SJSA1 (cell line): ENCODE results near the gene VPS13A. TPM values are rescaled to one million over a fixed set of nuclear protein-coding genes. Genes with fewer than 3 reads are reported as not detected.
A peak's percentile ranks its signal among the peaks of the same experiment; 100 is the strongest.
"Not testable (repeated sequence)": the region's sequence is repeated elsewhere in the genome, so short reads cannot be mapped to it uniquely, and the experiment has no call there.

ENCODE experiments used
- DNase-seq, 2 experiments: peaks; one replicate each; pipeline ENCODE4 v3.0.0-alpha.2; 2015 to 2020; ENCODE audit warnings: low spot score in 2 of 2, low read depth in 1 of 2
- H3K27ac ChIP-seq: fragments of 250-450 bp; sonication (Bioruptor Pico); 2 replicates; pipeline ENCODE4 v1.5.1; 2020; ENCODE audit warnings: mild to moderate bottlenecking, moderate library complexity
- H3K27me3 ChIP-seq: fragments of 250-450 bp; sonication (Bioruptor Pico); replicated peaks from 2 replicates; pipeline ENCODE4 v1.5.1; 2020; ENCODE audit warnings: mild to moderate bottlenecking, moderate library complexity
- H3K36me3 ChIP-seq: fragments of 250-450 bp; sonication (Bioruptor Pico); 2 replicates; pipeline ENCODE4 v1.5.1; 2020; ENCODE audit warnings: mild to moderate bottlenecking
- H3K4me1 ChIP-seq: fragments of 250-450 bp; sonication (Bioruptor Pico); replicated peaks from 2 replicates; pipeline ENCODE4 v1.6.1; 2021; ENCODE audit warnings: mild to moderate bottlenecking
- H3K4me3 ChIP-seq: fragments of 250-450 bp; sonication (Bioruptor Pico); 2 replicates; pipeline ENCODE4 v1.5.1; 2020; ENCODE audit warnings: mild to moderate bottlenecking
- H3K9me3 ChIP-seq: fragments of 250-450 bp; sonication (Bioruptor Pico); replicated peaks from 2 replicates; pipeline ENCODE4 v1.5.1; 2020; ENCODE audit warnings: mild to moderate bottlenecking
- total RNA-seq: library from RNA; depleted of rRNA; stranded (reverse); fragments of >200 nt; shearing (Covaris generic); gene quantifications from 2 replicates; pipeline ENCODE4 v1.2.3, GENCODE V29; 2014

VPS13A gene
- total RNA-seq, 1 experiment from 2014 or later: 9.9 TPM

DNA sequence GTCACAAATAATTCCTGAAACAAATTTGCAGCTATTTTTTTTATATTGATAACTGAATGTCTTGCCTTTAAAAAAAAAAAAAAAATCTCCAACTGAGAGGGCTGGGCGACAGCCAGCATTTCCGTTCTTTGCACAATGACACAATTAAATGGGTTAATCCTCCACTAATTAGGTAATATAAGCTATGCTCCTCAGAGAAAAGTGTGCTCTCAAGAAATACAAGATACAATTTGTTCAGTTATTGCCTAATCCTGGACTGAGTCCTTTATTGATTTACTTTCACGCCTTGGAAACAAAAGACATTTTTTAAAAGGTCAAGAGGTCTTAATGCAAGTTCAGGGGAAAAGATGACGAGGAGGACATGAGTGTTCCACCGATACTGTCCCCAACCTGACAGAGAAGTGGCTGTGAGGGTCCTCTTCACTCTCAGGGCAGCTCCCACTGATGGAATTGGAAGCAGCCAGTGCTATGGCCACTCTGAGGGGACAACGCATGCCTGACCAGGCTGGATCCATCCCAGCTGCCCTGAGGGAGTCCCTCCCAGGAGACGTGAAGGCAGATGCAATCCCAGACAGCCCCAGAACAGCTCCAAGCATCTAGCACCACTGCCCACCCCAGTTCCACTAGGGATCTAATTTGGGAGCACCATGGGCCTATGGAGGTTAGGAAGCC lies 250.1 kb downstream of the VPS13A start:
- H3K27ac ChIP-seq: no peak overlapping the region
- no peak for DNase-seq
- no peaks in the 10 kb centered on the region for H3K36me3 ChIP-seq
- H3K4me1 ChIP-seq: no peaks in the 10 kb centered on the region
- no peak overlapping the region for H3K4me3 ChIP-seq
- H3K27me3 ChIP-seq: no peaks in the 10 kb centered on the region
- no peaks in the 10 kb centered on the region; the same call in 1 of the 2 replicates for H3K9me3 ChIP-seq

DNA sequence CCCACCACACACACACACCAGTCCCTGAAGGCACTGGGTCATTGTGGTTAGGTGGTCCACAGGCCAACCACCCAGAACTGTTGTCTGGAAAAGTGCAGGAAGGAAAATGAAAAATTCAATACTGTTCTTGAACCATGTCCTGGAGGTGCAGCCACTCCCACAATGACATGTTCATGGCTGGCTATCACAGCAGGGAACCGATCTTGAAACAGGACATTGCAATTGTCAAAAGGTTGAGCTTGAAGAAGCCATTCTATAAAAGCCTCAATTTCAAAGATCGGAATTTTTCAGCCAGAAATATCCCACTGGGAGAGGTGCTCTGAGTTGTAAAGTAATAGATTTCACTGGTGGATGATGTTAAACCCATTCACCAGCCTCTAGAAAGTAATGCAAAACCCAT lies 252.6 kb downstream of the VPS13A start:
- no peaks in the 10 kb centered on the region for H3K4me1 ChIP-seq
- no peak for DNase-seq
- H3K27me3 ChIP-seq: no peaks in the 10 kb centered on the region
- H3K27ac ChIP-seq: no peak overlapping the region
- H3K4me3 ChIP-seq: no peak overlapping the region
- no peaks in the 10 kb centered on the region for H3K9me3 ChIP-seq
- H3K36me3 ChIP-seq: no peaks in the 10 kb centered on the region

DNA sequence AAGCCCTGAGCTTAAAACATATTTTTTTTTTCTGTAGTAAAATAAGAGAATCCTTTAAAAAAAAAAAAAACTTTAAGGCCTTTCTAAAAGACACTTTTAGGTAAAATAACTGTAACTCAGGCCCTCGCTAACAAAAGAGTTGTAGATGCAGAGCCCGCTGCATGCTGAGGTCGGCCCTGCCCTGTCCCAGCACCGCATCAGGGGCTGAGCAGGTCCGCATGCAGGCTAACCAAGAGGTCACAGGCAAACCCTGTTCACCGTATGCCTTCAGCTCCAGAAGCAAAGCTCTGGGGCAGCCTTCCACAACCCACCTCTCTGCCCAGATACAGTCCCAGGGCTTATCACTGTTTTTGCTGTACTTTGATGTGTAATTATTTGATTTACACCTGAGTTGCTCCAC lies 254.7 kb downstream of the VPS13A start:
- Histone ChIP-seq H3K27me3 (no peaks in the 10 kb centered on the region), H3K36me3 (no peaks in the 10 kb centered on the region), H3K4me1 (no peaks in the 10 kb centered on the region; the same call in 1 of the 2 replicates), H3K4me3 (no peak overlapping the region), H3K27ac (no peak overlapping the region), H3K9me3 (no peaks in the 10 kb centered on the region)
- DNase-seq: no peak

DNA sequence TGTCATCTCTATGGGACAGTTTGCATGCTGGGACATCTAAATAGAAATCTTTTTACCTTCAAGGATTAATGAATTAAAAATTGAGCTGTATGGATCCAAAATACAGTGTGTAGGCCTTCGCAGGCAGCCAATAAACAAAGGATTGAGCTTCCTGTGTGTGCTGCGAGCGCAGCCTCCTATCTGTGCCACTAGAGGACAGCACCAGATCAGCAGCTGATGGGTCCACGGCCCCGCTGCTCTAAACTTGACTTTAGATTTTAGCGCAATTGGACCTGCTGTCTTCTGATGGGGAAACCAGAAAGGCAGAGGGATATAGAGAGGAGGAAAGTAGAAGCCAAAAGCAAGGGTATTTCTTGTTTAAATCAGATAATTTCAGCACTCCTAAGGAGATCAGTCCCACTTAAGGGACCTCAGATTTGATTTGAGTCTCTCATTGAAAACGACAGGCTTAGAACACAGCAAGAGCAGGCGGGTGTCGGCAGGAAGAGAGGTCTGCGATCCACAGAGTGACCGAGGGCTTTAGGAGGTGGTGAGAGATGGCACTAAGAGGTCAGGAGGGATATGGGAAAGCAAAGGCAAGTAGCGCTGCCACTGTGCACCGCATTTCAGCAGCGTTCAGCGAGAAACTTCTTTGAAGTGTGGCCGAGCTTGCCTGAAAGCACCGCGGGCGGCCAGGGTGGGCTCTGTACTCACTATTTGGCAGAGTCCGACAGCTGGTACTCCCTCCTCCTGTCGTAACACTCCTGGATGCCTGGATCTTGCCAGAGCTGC lies 256.5 kb downstream of the VPS13A start:
- Histone ChIP-seq H3K36me3 (no peaks in the 10 kb centered on the region), H3K4me3 (no peak overlapping the region), H3K4me1 (no peaks in the 10 kb centered on the region; the same call in 1 of the 2 replicates), H3K27me3 (no peaks in the 10 kb centered on the region), H3K9me3 (no peaks in the 10 kb centered on the region), H3K27ac (no peak overlapping the region)
- peak; percentile 39 to 57 for DNase-seq

DNA sequence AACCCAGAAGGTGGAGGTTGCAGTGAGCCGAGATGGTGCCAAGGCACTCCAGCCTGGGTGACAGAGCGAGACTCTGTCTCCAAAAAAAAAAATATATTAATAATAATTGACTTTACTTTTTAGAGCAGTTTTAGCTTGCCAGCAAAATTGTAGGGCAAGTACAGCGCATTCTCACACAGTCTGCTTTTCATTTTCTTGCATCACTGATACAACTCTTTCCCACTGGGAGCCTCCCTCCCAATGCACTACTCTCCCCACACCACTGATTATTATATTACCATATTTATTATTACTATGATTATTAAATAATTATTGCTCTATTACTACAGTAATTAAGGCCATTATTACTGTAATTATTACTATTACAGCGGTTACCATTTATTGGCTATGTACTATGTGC lies 257.9 kb downstream of the VPS13A start:
- Histone ChIP-seq H3K9me3 (no peaks in the 10 kb centered on the region), H3K27ac (no peak overlapping the region), H3K27me3 (no peaks in the 10 kb centered on the region), H3K4me1 (peaks cover 3% of the 10 kb centered on the region; the same call in 1 of the 2 replicates), H3K4me3 (no peak overlapping the region), H3K36me3 (no peaks in the 10 kb centered on the region)
- DNase-seq: no peak

DNA sequence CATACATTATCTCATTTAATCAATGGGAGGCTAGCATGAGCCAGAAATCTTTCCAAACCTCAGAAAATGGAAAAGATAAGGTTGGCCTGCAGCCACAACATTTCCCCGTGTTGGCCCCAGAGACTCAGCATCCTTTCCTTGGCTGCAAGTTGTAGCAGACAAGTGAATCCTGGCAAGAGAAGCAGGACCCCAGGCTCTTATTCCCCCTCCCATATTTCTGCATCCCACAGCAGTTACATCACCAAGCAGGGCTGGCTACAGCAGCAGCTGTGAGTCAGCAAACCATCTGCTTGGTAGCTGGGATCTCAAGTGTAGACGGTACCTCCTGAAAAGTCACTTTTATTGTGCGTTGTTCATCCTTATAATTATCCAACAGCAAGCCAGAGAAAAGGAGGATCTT lies 258.4 kb downstream of the VPS13A start:
- no peak for DNase-seq
- Histone ChIP-seq H3K9me3 (no peaks in the 10 kb centered on the region), H3K36me3 (no peaks in the 10 kb centered on the region), H3K27ac (no peak overlapping the region), H3K27me3 (no peaks in the 10 kb centered on the region), H3K4me1 (peaks cover 3% of the 10 kb centered on the region; the same call in 1 of the 2 replicates), H3K4me3 (no peak overlapping the region)

DNA sequence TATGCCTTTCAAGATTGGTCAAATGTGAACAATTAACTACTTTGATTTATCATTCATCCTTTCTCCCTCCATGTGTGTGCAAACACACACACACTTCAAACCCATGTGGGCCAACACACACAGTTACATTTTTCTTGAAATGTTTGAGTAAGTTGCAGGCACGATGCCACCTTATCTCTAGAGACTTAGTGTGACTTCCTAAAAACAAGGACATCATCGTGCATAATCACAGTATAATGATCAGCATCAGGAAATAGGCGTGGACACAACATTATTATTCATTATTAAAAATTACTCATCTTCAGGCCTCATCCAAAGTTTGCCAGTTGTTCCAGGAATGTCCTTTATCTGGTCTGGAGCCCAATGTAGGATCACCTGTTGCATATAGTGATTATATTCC lies 261.3 kb downstream of the VPS13A start:
- DNase-seq: no peak
- Histone ChIP-seq H3K27me3 (no peaks in the 10 kb centered on the region), H3K4me3 (no peak overlapping the region), H3K4me1 (peaks cover 3% of the 10 kb centered on the region; the same call in 1 of the 2 replicates), H3K27ac (no peak overlapping the region), H3K36me3 (no peaks in the 10 kb centered on the region), H3K9me3 (no peaks in the 10 kb centered on the region)

DNA sequence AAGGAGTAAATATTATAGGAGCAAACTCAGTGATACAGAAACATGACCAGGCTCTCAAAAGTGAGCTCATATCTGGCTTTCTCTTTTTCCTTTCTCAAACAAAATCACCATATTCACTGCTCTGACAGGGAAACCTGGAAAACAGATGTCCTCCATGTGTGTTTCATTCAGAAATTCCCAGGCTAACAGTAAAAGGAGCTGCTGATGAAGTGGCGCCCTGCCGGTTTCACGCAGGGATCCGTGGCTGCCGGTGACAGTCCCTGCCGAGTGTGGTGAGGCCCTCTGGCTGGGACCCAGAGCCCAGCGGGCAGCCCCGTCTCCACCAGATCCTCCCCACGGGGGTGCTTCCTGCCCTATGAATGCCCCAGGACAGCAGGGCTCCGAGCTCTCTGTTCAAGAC lies 262.7 kb downstream of the VPS13A start:
- H3K4me1 ChIP-seq: peaks cover 3% of the 10 kb centered on the region; the same call in 1 of the 2 replicates
- no peak overlapping the region for H3K27ac ChIP-seq
- no peaks in the 10 kb centered on the region for H3K27me3 ChIP-seq
- H3K36me3 ChIP-seq: no peaks in the 10 kb centered on the region
- no peaks in the 10 kb centered on the region for H3K9me3 ChIP-seq
- no peak for DNase-seq
- H3K4me3 ChIP-seq: no peak overlapping the region

DNA sequence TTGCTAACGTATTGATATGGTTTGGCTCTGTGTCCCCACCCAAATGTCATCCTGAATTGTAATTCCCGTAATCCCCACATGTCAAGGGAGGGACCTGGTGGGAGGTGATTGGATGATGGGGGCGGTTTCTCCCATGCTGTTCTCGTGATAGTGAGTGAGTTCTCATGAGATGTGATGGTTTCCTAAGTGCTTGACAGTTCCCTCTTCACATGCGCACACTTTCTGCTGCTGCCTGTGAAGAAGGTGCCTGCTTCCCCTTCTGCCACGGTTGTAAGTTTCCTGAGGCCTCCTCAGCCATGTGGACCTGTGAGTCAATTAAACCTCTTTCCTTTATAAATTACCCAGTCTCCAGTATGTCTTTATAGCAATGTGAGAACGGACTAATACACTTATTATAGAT lies 263.8 kb downstream of the VPS13A start:
- not testable (repeated sequence) for H3K4me1 ChIP-seq, H3K27ac ChIP-seq, H3K4me3 ChIP-seq, H3K9me3 ChIP-seq, H3K36me3 ChIP-seq, DNase-seq, H3K27me3 ChIP-seq

DNA sequence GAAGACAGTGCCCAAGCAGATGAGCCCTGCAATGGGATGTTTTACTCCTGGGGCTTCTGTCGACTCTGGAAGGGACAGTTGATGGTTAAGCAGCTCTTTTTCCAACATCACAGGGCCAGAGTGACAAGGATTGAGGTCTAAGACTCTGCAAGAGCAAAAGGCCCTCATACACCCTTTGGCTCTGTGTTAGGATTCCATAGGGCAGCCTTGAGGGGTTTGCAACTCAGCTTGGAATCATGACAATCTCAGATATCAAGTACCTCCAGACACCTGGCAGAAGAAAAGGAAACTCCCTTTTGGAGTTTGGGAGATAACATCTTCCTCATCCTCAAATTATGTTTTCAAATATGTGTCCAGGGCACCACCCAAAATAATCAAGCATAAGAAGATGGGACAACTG lies 265.1 kb downstream of the VPS13A start:
- DNase-seq: no peak

DNA sequence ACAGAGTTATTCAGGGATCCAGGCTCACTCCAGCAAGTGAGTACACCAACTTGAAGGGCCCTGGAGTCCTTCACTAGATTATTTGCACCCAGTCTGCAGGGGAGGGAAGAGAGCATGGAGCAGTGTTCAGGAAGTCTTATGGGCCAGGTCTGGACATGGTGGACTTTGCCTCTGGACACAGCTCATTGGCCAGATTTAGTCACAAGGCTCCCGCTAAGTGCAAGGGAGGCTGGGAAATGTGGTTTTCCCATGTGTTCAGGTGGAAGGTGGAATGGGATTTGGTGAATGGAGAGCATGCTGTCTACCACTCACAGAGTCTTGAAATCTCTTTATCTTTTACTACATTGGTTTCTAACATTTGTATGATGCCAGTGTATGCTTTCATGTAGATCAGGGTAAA lies 270.3 kb downstream of the VPS13A start:
- H3K36me3 ChIP-seq: no peaks in the 10 kb centered on the region
- H3K27me3 ChIP-seq: no peaks in the 10 kb centered on the region
- no peak for DNase-seq
- H3K4me1 ChIP-seq: peaks cover 7% of the 10 kb centered on the region; the same call in 1 of the 2 replicates
- H3K27ac ChIP-seq: no peak overlapping the region
- H3K9me3 ChIP-seq: no peaks in the 10 kb centered on the region
- no peak overlapping the region for H3K4me3 ChIP-seq

More for the DNA sequence above, 265.1 kb downstream of the VPS13A start:
- 0 out of 2 replicates have a peak, but pooled peaks cover 3% of the 10 kb centered on the region for H3K4me1 ChIP-seq
- no peak overlapping the region for H3K4me3 ChIP-seq
- no peaks in the 10 kb centered on the region for H3K36me3 ChIP-seq
- no peak overlapping the region for H3K27ac ChIP-seq
- H3K27me3 ChIP-seq: no peaks in the 10 kb centered on the region
- H3K9me3 ChIP-seq: no peaks in the 10 kb centered on the region

DNA sequence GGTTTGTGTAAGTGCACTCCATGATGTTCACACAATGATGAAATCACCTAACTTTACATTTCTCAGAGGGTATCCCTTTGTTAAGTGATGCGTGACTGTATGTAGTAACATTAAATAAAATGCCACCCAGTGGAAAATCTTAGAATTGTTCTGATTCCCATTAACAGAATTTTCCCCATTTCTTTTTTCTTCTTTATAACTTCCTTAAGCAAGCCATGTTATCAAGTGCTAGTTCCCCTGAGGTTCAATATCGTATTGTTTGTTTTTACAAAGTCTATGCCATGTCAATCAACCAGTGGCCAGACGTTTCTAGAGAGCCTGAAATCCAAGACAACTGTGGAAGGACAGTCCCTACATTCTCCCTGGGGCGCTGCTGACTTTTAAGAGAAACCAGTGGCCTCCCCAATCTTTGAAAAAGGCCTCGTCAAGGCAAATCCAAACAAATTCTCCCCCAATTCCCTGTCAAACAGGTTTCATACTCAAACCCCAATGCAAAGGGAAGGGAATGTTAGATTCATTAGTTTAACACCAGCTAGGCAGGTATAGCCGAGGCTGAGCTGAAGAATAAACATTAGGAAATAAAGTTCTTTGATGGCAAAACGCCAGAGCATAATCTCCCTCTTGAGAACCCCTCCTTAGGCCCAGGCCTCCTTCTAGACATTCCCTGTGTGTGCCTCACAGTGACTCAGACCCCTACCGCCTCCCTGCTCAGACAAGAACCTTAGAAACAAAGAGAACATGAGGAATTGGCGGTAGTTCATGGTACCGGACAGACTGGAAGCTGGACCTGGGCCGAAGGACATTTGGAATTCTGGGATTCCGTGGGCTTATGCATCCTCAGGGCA lies 272.1 kb downstream of the VPS13A start:
- H3K4me1 ChIP-seq: peaks cover 7% of the 10 kb centered on the region; the same call in 1 of the 2 replicates
- no peaks in the 10 kb centered on the region for H3K36me3 ChIP-seq
- no peaks in the 10 kb centered on the region for H3K9me3 ChIP-seq
- H3K4me3 ChIP-seq: no peak overlapping the region
- H3K27me3 ChIP-seq: no peaks in the 10 kb centered on the region
- H3K27ac ChIP-seq: no peak overlapping the region
- DNase-seq: peak; percentile 34 to 61

DNA sequence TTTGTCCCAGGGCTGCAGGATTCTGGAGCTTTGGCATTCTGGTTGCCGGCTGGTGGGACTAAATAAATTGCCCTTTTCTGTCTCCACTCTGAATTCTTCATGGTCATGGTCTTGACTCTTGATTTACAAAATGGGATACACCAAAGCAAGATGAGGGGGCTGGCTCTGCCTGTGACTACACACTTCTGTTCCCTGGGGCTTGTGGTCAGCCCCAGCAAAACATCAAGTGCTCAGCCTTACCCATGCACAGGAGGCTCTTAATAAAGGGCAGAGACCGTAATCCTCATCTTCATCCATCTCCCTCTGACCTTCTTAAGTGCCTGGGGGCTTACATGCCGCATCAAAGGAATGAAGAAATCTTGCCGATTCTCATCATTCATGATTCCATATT lies 272.7 kb downstream of the VPS13A start:
- no peak for DNase-seq
- Histone ChIP-seq H3K27me3 (no peaks in the 10 kb centered on the region), H3K9me3 (no peaks in the 10 kb centered on the region), H3K4me1 (peaks cover 7% of the 10 kb centered on the region; the same call in 1 of the 2 replicates), H3K4me3 (no peak overlapping the region), H3K27ac (no peak overlapping the region), H3K36me3 (no peaks in the 10 kb centered on the region)
